Keratinocyte (primary cell): ENCODE measurements around the gene PTPRN2.

Experiments
- CTCF ChIP-seq, 3 experiments: IDR thresholded peaks in 1 of 3; conservative IDR thresholded peaks in 1 of 3; optimal IDR thresholded peaks in 1 of 3; 2 replicates in 2 of 3; 3 replicates in 1 of 3; pipeline versions ENCODE3 to v1.5.1; 2011; ENCODE audit warnings: low read length in 3 of 3, mild to moderate bottlenecking in 3 of 3, moderate library complexity in 2 of 3, control low read depth in 1 of 3, inconsistent platforms in 1 of 3; ENCODE audit not compliant: insufficient read depth in 2 of 3; ENCODE audit errors: extremely low read depth in 1 of 3
- EZH2 ChIP-seq: IDR thresholded peaks from one replicate; pipeline ENCODE4 v1.6.1; 2012; ENCODE audit warnings: inconsistent platforms, mild to moderate bottlenecking, low read length, moderate library complexity

GRCh38 chr7:158391141-158391540 is 196.5 kb downstream of the PTPRN2 start:
- TF ChIP-seq CTCF (optimal IDR thresholded peaks at IDR 0.05 in 1 of 3, IDR thresholded peaks at IDR 0.05 in 1 of 3, conservative IDR thresholded peaks at IDR 0.05 in 1 of 3; ENCODE audit: extremely low read depth in 1 of 3, insufficient read depth in 2 of 3, low read length in 3 of 3) (no peak), EZH2 (no peak)
